Common myeloid progenitor, CD34-positive (primary cell): ENCODE data around the gene C22orf42.

Experiments
- CTCF ChIA-PET: fragments of 350-600 bp; sonication (Branson Sonifier 250); formaldehyde crosslinking; loops from one replicate; lab custom pipeline; 2021; ENCODE audit warnings: antibody characterized with exemption; lab: Charles Lee
- POLR2A ChIA-PET: fragments of 350-600 bp; sonication (Branson Sonifier 250); formaldehyde crosslinking; loops from one replicate; lab custom pipeline; 2021; ENCODE audit warnings: antibody characterized with exemption; lab: Charles Lee
- DNase-seq, 3 donors: peaks; one replicate each; pipeline versions ENCODE4 v3.0.0 to v3.0.0-alpha.2; 2013
- H3K27ac ChIP-seq, 2 experiments: 1 replicate in 1 of 2; 2 replicates in 1 of 2; pipeline ENCODE4 v1.7.0; 2013; ENCODE audit warnings: inconsistent platforms in 2 of 2, low read length in 2 of 2, mild to moderate bottlenecking in 2 of 2, low read depth in 1 of 2, moderate library complexity in 1 of 2; ENCODE audit not compliant: severe bottlenecking in 2 of 2, insufficient read depth in 1 of 2, poor library complexity in 1 of 2
- H3K27me3 ChIP-seq, 5 experiments: replicated peaks in 2 of 5; 1 replicate in 3 of 5; 2 replicates in 2 of 5; pipeline versions ENCODE4 v1.6.1 to v1.7.0; 2013; ENCODE audit warnings: low read length in 4 of 5, mild to moderate bottlenecking in 2 of 5, moderate library complexity in 2 of 5, inconsistent platforms in 1 of 5; ENCODE audit not compliant: insufficient read depth in 5 of 5, control insufficient read depth in 4 of 5
- H3K36me3 ChIP-seq, 4 experiments: 1 replicate in 2 of 4; 2 replicates in 2 of 4; pipeline versions ENCODE4 v1.6.1 to v1.7.0; 2013; ENCODE audit warnings: low read length in 3 of 4, control low read depth in 1 of 4, mild to moderate bottlenecking in 1 of 4; ENCODE audit not compliant: control insufficient read depth in 4 of 4, insufficient read depth in 4 of 4
- H3K4me1 ChIP-seq, 4 experiments: 1 replicate in 3 of 4; 2 replicates in 1 of 4; pipeline versions ENCODE4 v1.6.1 to v1.7.1; 2013; ENCODE audit warnings: low read length in 3 of 4, mild to moderate bottlenecking in 3 of 4, control low read depth in 1 of 4, inconsistent platforms in 1 of 4, moderate library complexity in 1 of 4; ENCODE audit not compliant: control insufficient read depth in 4 of 4, insufficient read depth in 4 of 4; ENCODE audit errors: control extremely low read depth in 1 of 4
- H3K4me3 ChIP-seq, 7 experiments: 1 replicate in 4 of 7; 2 replicates in 3 of 7; pipeline versions ENCODE4 v1.5.1 to v1.7.0; 2013; ENCODE audit warnings: mild to moderate bottlenecking in 7 of 7, low read length in 6 of 7, moderate library complexity in 6 of 7, inconsistent platforms in 2 of 7, low read depth in 2 of 7, control low read depth in 1 of 7; ENCODE audit not compliant: insufficient read depth in 4 of 7, control insufficient read depth in 1 of 7; ENCODE audit errors: extremely low read depth in 1 of 7
- H3K9me3 ChIP-seq, 5 experiments: 1 replicate in 4 of 5; 2 replicates in 1 of 5; pipeline versions ENCODE4 v1.6.1 to v1.7.1; 2013; ENCODE audit warnings: low read length in 4 of 5, mild to moderate bottlenecking in 2 of 5, inconsistent platforms in 1 of 5, low read depth in 1 of 5, moderate library complexity in 1 of 5; ENCODE audit not compliant: control insufficient read depth in 4 of 5, insufficient read depth in 2 of 5; ENCODE audit errors: control extremely low read depth in 1 of 5
- WGBS: methylation state at CpG from one replicate; pipeline ENCODE4 v1.1.5; 2013; ENCODE audit not compliant: insufficient coverage; 5-methylcytosine and 5-hydroxymethylcytosine counted together

C22orf42 gene

DNA sequence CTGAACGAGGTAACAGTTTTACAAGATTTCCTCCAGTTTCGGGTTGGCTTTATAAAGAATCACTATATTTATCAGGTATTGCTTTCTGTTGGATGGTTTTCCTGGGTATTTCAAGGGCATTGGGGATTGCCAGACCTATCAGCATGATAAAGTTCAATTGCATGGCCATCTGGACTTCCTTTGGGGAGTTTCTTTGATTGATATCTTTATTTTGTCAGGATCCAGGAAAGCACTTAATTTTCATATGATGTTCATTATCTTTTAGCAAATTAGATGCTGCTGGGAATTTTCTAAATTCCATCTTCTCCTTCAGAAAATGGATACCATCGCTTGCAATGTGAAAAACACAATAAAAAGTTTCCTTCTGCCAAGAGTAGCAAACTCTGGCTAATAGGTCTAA lies 24.5 kb upstream of the C22orf42 start:
- Histone ChIP-seq H3K9me3 (no peaks in the 10 kb centered on the region), H3K4me3 (no peak overlapping the region), H3K4me1 (no peaks in the 10 kb centered on the region), H3K27me3 (peaks cover 0 to 20% (median 10%) of the 10 kb centered on the region in 5 experiments), H3K27ac (no peak overlapping the region), H3K36me3 (no peaks in the 10 kb centered on the region)
- ChIA-PET POLR2A (no interaction called here), CTCF (no interaction called here)
- DNase-seq: no peak
- 100% methylated on average over 1 of the region's 3 CpGs for WGBS

GRCh38 chr22:32181043-32181442 lies 21.9 kb upstream of the C22orf42 start:
- ChIA-PET POLR2A (no interaction called here), CTCF (no interaction called here)
- peaks cover 0 to 8% (median 7%) of the 10 kb centered on the region in 5 experiments for H3K9me3 ChIP-seq
- no peak overlapping the region for H3K27ac ChIP-seq
- no peak for DNase-seq
- H3K4me1 ChIP-seq: peaks cover 0 to 3% (median 2%) of the 10 kb centered on the region in 4 experiments
- WGBS: 92% methylated on average over 5 of the region's 6 CpGs
- H3K36me3 ChIP-seq: no peaks in the 10 kb centered on the region
- peaks cover 2 to 43% (median 21%) of the 10 kb centered on the region in 5 experiments for H3K27me3 ChIP-seq
- H3K4me3 ChIP-seq: no peak overlapping the region

DNA sequence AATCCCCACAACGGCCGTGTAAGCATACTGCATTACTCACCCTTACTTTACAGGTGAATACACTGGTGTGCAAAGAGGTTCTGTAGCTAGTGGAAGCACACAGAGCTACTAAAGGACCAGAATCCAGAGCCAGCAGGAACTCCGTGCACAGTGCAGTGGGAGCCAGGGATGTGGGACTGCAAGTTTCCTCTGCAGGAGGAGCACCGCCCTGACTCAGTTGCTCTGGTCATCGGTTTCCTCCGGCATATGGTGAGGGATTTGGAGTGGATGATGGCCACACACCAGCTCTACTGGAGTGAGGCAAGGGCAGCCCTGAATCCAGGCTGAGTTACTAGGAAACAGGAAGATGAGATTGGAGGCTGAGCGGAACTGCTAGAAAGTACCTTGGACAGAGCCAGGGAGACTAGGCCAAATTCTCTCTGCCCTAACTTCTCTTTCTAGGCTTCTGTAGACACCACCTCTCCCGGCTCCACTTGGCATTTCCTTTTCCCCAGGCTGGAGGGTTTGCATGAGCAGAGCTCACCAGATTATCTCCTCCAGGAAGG lies 18.2 kb upstream of the C22orf42 start:
- H3K4me3 ChIP-seq: no peak overlapping the region
- H3K4me1 ChIP-seq: peaks cover 0 to 10% (median 7%) of the 10 kb centered on the region in 4 experiments
- ChIA-PET POLR2A (no interaction called here), CTCF (no interaction called here)
- H3K36me3 ChIP-seq: no peaks in the 10 kb centered on the region
- DNase-seq: peak in 1 of 3 donors; percentile 7
- 94% methylated on average over 3 of the region's 8 CpGs for whole genome bisulfite sequencing
- no peak overlapping the region for H3K27ac ChIP-seq
- peaks cover 0 to 8% (median 7%) of the 10 kb centered on the region in 5 experiments for H3K9me3 ChIP-seq
- H3K27me3 ChIP-seq: peaks cover 2 to 67% (median 28%) of the 10 kb centered on the region in 5 experiments

GRCh38 chr22:32175683-32176644 lies 16.9 kb upstream of the C22orf42 start:
- Histone ChIP-seq H3K27me3 (peaks cover 2 to 67% (median 25%) of the 10 kb centered on the region in 5 experiments), H3K4me3 (peak overlapping the region in 3 of 7 experiments; percentile 43 to 60 (median 48)), H3K27ac (no peak overlapping the region), H3K36me3 (no peaks in the 10 kb centered on the region), H3K4me1 (peaks cover 0 to 10% (median 7%) of the 10 kb centered on the region in 4 experiments), H3K9me3 (peaks cover 0 to 8% (median 7%) of the 10 kb centered on the region in 5 experiments)
- ChIA-PET CTCF (no interaction called here), POLR2A (no interaction called here)
- peak in 2 of 3 donors; percentile 14 to 35 for DNase-seq
- 6% methylated on average over 54 of the region's 73 CpGs for WGBS

DNA sequence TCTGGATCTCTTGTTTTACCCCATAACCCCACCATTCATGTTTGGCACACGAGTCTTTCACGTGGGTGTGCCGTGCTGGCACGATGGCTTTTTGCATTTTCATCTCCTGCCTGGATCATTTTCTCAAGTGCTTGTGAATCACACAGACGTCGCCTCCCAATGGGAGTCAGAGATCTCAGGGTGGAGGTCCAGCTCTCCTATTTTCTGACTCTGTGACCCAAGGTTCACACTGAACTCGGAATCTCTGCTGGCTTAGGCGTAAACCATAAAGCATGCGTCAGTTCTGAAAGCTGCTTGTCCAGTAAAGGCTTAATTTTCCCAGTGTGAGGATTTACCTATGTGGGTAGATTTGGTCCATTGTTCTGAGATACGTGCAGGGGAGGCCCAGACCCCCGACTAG lies 16.0 kb upstream of the C22orf42 start:
- ChIA-PET POLR2A (no interaction called here), CTCF (no interaction called here)
- Histone ChIP-seq H3K4me1 (peaks cover 0 to 10% (median 7%) of the 10 kb centered on the region in 4 experiments), H3K27me3 (peaks cover 2 to 61% (median 21%) of the 10 kb centered on the region in 5 experiments), H3K4me3 (no peak overlapping the region), H3K36me3 (no peaks in the 10 kb centered on the region), H3K27ac (no peak overlapping the region), H3K9me3 (peaks cover 0 to 8% (median 7%) of the 10 kb centered on the region in 5 experiments)
- WGBS: 96% methylated on average over 11 of the region's 11 CpGs
- no peak for DNase-seq

- ChIA-PET POLR2A (no interaction called here), CTCF (interaction anchor here (1.0 kb wide), 1 partner anchor 36 kb away, joined by 3 read pairs; no protein-coding TSS in a partner anchor)
- H3K27me3 ChIP-seq: no peaks in the 10 kb centered on the region
- WGBS: 95% methylated on average over 6 of the region's 6 CpGs
- H3K4me3 ChIP-seq: no peak overlapping the region
- H3K9me3 ChIP-seq: no peaks in the 10 kb centered on the region
- peaks cover 0 to 5% (median 0%) of the 10 kb centered on the region in 4 experiments for H3K4me1 ChIP-seq
- DNase-seq: no peak
- H3K27ac ChIP-seq: no peak overlapping the region
- H3K36me3 ChIP-seq: no peaks in the 10 kb centered on the region
Measured at GRCh38 chr22:32165681-32166080, 6.6 kb upstream of the C22orf42 start.
